Central memory CD8-positive, alpha-beta T cell (primary cell): ENCODE results near the gene GPR65.
"Not testable (repeated sequence)": the region's sequence is repeated elsewhere in the genome, so short reads cannot be mapped to it uniquely, and the experiment has no call there.

ENCODE experiments used
- ATAC-seq: fragments of 150-1000 bp; cut with Tn5 transposase; replicated peaks from 2 replicates; pipeline ENCODE4 v1.10.0; 2022; ENCODE audit warnings: mild to moderate bottlenecking, moderate FRiP score, moderate number of reproducible peaks; ENCODE audit not compliant: poor library complexity, severe bottlenecking; ENCODE audit errors: extremely low read depth
- DNase-seq, 2 donors: peaks; one replicate each; pipeline ENCODE4 v3.0.0; 2021; ENCODE audit warnings: low spot score in 2 of 2
- H3K27ac Mint-ChIP-seq: one replicate; pipeline ENCODE4 v1.8.0; 2022; ENCODE audit warnings: low read depth, mild to moderate bottlenecking, moderate library complexity, mixed read lengths
- H3K27me3 Mint-ChIP-seq: one replicate; pipeline ENCODE4 v1.8.0; 2022; ENCODE audit warnings: mixed read lengths
- H3K36me3 Mint-ChIP-seq: one replicate; pipeline ENCODE4 v1.8.0; 2022; ENCODE audit warnings: mild to moderate bottlenecking, moderate library complexity, mixed read lengths; ENCODE audit not compliant: insufficient read depth
- H3K4me1 Mint-ChIP-seq: one replicate; pipeline ENCODE4 v1.8.0; 2022; ENCODE audit warnings: mixed read lengths
- H3K4me3 Mint-ChIP-seq: one replicate; pipeline ENCODE4 v1.8.0; 2022; ENCODE audit warnings: mild to moderate bottlenecking, moderate library complexity, mixed read lengths
- H3K9me3 Mint-ChIP-seq: one replicate; pipeline ENCODE4 v1.8.0; 2022; ENCODE audit warnings: mixed read lengths

Gene GPR65

DNA sequence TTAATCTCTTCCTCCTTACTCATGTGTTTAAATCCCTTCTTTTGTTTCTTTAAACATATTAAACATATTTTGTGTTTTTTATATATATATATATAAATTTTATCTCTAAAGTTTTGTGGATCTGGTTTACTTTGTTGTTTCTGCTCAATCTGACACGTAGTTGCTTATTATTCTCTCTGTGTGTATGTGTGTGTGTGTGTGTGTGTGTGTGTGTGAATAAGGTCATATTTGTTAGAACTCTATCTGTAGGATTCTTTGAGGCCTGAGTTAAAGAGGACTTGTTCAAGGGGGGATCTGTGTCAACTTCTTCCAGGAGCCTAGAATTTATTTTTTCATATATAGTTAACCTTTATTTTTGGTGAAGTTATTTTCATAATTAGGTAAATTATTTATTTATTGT, 2.7 kb downstream of the GPR65 start:
- Mint-ChIP-seq H3K4me1 (peaks cover 71% of the 10 kb centered on the region), H3K4me3 (peak overlapping the region; percentile 92), H3K36me3 (peaks cover 29% of the 10 kb centered on the region), H3K27me3 (no peaks in the 10 kb centered on the region), H3K27ac (peak overlapping the region; percentile 86), H3K9me3 (no peaks in the 10 kb centered on the region)
- DNase-seq (no peak), ATAC-seq (no peak)

DNA sequence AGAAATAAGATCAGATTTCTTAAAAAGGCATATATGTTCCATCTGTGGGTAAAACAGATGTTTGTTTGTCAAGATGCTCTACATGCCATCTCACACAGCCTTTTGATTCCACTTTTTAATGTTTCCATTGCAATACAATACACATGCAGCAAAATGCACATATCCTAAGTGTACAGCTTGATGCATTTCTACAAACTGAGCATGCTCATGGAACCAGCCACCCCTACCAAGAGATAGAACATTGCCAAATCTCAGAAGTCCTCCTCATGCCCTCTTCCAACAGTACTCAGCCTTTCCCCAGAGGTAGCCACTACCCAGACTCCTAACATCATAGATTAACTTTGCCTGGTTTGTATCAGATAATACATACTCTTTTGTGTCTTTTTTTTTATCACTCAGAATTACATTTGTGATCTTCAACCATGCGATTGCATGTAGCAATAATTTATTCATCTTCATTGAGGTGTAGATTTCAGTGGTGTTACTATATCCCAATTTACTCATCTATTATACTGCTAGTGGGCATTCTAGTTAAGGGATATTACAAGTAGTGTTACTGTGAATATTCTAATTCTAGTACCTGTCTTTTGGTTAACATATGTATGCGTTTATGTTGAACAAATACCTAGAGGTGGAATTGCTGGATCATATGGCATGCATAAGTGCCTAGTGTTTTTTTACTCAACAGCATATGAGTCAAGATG, 3.3 kb downstream of the GPR65 start:
- Mint-ChIP-seq H3K36me3 (peaks cover 29% of the 10 kb centered on the region), H3K4me3 (peak overlapping the region; percentile 92), H3K9me3 (no peaks in the 10 kb centered on the region), H3K4me1 (peaks cover 71% of the 10 kb centered on the region), H3K27me3 (no peaks in the 10 kb centered on the region), H3K27ac (peak overlapping the region; percentile 86)
- DNase-seq (no peak), ATAC-seq (no peak)

DNA sequence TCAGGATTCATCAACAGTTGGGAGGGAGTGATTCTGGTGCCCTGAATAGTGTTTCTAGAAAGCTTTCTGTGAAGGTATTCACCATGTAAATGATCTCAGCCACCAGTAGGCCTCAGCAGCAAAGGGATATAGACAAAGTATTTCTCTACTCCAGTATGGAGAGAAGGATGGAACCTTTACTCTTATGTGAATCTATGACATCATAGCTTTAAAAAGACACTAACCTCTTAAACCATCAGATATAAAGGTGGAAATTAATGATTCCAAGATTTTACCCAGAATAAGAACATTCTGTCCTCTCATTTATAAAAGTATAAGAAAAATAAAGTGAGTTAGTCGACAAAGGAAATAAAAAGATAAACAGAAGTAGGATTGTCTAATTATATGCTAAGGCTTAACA, 4.6 kb downstream of the GPR65 start:
- Mint-ChIP-seq H3K9me3 (no peaks in the 10 kb centered on the region), H3K27me3 (no peaks in the 10 kb centered on the region), H3K4me3 (peak overlapping the region; percentile 92), H3K4me1 (peaks cover 76% of the 10 kb centered on the region), H3K36me3 (peaks cover 34% of the 10 kb centered on the region), H3K27ac (peak overlapping the region; percentile 86)
- DNase-seq: no peak
- no peak for ATAC-seq

DNA sequence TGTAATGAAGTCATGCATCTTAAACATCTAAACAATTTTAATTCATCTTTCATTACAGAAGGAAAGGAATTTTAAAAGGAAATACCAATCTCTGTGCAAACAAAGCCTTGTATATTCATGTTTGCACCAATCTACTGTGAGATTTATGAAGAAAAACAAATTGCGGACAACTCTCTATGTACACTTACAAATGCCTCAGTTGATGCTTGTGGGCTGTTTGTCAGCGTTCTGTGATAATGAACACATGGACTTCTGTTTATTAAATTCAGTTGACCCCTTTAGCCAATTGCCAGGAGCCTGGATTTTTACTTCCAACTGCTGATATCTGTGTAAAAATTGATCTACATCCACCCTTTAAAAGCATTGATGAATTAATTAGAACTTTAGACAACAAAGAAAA, 5.4 kb downstream of the GPR65 start:
- peak overlapping the region; percentile 25 for H3K4me3 Mint-ChIP-seq
- no peak for ATAC-seq
- DNase-seq: no peak
- H3K27me3 Mint-ChIP-seq: no peaks in the 10 kb centered on the region
- H3K4me1 Mint-ChIP-seq: peaks cover 68% of the 10 kb centered on the region
- H3K27ac Mint-ChIP-seq: peak overlapping the region; percentile 70
- peaks cover 34% of the 10 kb centered on the region for H3K36me3 Mint-ChIP-seq
- no peaks in the 10 kb centered on the region for H3K9me3 Mint-ChIP-seq

DNA sequence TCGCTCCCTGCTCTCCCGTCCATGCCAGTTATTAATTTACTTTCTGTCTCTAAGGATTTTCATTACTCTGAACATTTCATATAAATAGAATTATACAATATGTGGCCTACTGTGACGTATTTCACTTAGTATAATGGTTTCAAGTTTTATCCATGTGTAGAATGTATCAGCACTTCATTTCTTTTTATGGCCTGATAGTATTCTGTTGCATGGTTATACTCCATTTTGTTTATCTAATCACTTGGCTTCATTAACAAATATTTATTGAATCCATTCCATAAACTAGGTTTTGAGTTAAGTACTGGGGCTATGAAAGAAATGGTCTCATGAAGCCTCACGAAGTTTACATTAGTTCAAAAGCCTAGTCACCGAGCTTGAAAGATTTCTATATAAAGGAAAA, 7.6 kb downstream of the GPR65 start:
- no peaks in the 10 kb centered on the region for H3K9me3 Mint-ChIP-seq
- H3K27me3 Mint-ChIP-seq: no peaks in the 10 kb centered on the region
- ATAC-seq (no peak), DNase-seq (no peak)
- peaks cover 32% of the 10 kb centered on the region for H3K36me3 Mint-ChIP-seq
- peak overlapping the region; percentile 67 for H3K27ac Mint-ChIP-seq
- H3K4me3 Mint-ChIP-seq: no peak overlapping the region
- H3K4me1 Mint-ChIP-seq: peaks cover 69% of the 10 kb centered on the region

DNA sequence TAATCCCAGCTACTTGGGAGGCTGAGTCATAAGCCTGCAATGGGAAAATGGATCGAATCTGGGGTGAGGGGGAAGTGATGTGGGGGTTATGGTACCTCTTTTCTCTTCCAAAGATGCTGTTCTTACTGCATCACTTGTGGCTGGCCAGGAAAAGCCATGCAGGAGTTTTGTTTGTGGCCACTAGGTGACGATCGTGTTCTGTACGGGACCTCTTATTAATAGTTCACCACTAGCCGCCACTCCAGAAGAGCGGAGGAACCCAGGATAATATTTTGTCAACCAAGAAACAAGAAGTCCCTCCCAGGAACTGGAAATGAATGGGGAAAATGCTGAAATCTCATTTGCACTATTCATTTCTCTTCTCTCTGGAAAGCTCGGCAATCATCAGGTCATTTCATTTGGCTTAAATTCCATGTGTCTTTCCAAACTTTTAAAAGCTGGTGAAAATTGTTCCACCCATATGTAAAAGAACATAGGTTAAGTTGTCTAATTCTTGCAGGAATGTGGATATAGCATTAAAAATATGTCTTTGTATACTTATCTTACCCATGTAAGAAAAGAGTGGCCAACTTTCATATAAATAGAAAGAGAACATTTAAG, 8.9 kb downstream of the GPR65 start:
- DNase-seq (no peak), ATAC-seq (no peak)
- Mint-ChIP-seq H3K9me3 (no peaks in the 10 kb centered on the region), H3K27ac (peak overlapping the region; percentile 57), H3K36me3 (peaks cover 31% of the 10 kb centered on the region), H3K27me3 (no peaks in the 10 kb centered on the region), H3K4me1 (peaks cover 68% of the 10 kb centered on the region), H3K4me3 (peak overlapping the region; percentile 7)

DNA sequence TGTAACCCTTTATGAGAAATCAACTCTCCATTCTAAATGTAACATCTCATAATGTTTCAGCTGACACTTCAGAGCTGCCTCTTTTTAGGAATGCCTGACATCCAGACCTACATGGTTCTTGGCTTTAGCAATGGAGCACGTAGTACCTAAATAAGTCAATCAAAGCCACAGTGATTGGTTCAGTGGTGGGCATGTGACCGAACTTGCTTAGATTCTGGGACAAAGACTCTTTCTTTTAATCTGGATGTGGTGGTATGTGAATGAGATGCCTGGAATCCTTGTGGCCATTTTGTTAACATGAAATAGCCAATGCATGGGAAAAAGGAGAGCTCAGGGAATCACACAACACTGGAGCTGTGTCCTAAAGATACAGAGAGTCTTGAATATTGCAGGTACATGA, 11.8 kb downstream of the GPR65 start:
- Mint-ChIP-seq H3K4me1 (peaks cover 60% of the 10 kb centered on the region), H3K9me3 (no peaks in the 10 kb centered on the region), H3K36me3 (peaks cover 18% of the 10 kb centered on the region), H3K27me3 (no peaks in the 10 kb centered on the region), H3K27ac (no peak overlapping the region), H3K4me3 (no peak overlapping the region)
- DNase-seq: no peak
- ATAC-seq: no peak

DNA sequence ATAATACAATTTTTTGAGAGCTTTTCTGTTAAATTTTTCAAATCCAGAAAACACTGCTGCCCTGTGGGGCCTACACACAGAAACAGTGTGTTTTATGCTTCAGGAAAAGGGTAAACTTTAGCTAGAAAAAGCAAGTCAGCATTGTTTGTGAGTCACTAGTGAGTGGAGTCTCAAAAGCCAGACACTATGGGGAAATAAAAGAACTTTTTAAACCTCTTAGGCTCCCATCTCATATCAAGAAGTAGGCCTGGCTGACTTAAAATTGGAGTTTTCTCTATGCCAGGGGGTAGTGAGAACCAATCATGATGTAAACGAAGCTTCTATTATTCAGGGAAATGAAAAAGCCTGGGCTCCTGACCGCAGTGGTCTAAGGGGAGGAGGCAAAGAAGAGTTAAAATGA, 12.6 kb downstream of the GPR65 start:
- Mint-ChIP-seq H3K36me3 (peaks cover 14% of the 10 kb centered on the region), H3K27me3 (no peaks in the 10 kb centered on the region), H3K27ac (no peak overlapping the region), H3K4me3 (no peak overlapping the region), H3K9me3 (no peaks in the 10 kb centered on the region), H3K4me1 (peaks cover 53% of the 10 kb centered on the region)
- DNase-seq (no peak), ATAC-seq (no peak)

DNA sequence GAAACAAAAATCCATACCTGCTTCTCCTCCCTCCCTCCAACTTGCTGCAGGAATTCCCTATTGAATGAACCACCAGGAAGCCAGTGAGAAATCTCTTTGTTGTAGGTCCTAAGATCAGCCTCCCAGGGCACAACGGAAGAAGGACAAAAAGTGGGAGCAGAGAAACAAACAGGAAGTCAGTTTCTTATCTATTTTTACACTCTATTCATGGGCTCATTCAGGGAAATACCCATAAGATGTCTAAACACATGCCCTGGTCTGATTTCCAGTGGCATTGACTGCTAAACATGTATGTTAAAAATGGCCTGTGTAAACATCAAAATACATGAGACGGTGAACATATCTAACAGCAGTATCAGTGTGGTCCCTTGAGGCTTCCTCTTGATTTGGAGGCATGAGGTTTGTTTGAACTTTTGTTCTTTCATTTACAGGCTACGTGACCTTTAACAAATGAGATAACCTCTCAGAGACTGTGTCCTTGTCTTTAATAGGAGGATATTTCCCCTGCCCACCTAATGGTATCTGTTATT, 18.8 kb downstream of the GPR65 start:
- H3K27me3 Mint-ChIP-seq: no peaks in the 10 kb centered on the region
- peak overlapping the region; percentile 65 for H3K27ac Mint-ChIP-seq
- ATAC-seq (peak; percentile 68), DNase-seq (no peak)
- no peak overlapping the region for H3K4me3 Mint-ChIP-seq
- peaks cover 62% of the 10 kb centered on the region for H3K4me1 Mint-ChIP-seq
- H3K9me3 Mint-ChIP-seq: no peaks in the 10 kb centered on the region
- no peaks in the 10 kb centered on the region for H3K36me3 Mint-ChIP-seq

DNA sequence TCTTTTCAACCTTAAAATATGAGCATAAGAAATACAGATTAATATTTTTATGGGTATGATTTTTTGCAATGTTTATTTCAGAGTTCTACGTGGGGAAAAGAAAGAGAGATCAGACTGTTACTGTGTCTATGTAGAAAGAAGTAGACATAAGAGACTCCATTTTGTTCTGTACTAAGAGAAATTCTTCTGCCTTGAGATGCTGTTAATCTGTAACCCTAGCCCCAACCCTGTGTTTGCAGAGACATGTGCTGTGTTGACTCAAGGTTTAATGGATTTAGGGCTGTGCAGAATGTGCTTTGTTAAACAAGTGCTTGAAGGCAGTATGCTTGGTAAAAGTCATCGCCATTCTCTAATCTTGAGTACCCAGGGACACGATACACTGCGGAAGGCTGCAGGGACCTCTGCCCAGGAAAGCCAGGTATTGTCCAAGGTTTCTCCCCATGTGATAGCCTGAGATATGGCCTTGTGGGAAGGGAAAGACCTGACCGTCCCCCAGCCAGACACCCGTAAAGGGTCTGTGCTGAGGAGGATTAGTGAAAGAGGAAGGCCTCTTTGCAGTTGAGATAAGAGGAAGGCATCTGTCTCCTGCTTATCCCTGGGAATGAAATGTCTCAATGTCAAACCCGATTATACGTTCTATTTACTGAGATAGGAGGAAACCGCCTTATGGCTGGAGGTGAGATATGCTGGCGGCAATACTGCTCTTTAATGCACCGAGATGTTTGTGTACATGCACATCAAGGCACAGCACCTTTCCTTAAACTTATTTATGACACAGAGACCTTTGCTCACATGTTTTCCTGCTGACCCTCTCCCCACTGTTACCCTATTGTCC, 19.5 kb downstream of the GPR65 start:
- not testable (repeated sequence) for H3K4me3 Mint-ChIP-seq, H3K36me3 Mint-ChIP-seq, ATAC-seq, DNase-seq, H3K9me3 Mint-ChIP-seq, H3K27me3 Mint-ChIP-seq
- peaks cover 66% of the 10 kb centered on the region for H3K4me1 Mint-ChIP-seq
- H3K27ac Mint-ChIP-seq: peak overlapping the region; percentile 65

DNA sequence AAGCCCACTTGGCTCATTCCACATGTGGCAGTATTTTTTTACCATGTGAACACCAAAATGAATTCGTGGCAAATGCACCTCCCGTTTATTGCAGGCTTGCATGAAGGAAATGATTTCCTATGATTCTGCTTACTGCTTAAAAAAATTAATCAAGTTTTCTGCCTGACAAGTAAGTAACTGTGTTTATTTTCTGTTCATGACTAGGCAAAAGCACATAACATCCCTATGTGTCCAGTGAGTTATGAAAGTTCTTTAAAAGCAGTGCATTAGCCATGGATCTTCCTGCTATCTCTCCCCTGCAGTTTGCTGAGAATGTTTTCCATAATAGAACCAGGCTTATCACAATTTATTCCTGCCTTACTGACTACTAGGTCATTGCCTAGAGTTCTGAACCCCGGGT, 20.4 kb downstream of the GPR65 start:
- peaks cover 3% of the 10 kb centered on the region for H3K36me3 Mint-ChIP-seq
- peak overlapping the region; percentile 44 for H3K27ac Mint-ChIP-seq
- H3K9me3 Mint-ChIP-seq: no peaks in the 10 kb centered on the region
- peaks cover 66% of the 10 kb centered on the region for H3K4me1 Mint-ChIP-seq
- no peaks in the 10 kb centered on the region for H3K27me3 Mint-ChIP-seq
- ATAC-seq: no peak
- DNase-seq: no peak
- no peak overlapping the region for H3K4me3 Mint-ChIP-seq

DNA sequence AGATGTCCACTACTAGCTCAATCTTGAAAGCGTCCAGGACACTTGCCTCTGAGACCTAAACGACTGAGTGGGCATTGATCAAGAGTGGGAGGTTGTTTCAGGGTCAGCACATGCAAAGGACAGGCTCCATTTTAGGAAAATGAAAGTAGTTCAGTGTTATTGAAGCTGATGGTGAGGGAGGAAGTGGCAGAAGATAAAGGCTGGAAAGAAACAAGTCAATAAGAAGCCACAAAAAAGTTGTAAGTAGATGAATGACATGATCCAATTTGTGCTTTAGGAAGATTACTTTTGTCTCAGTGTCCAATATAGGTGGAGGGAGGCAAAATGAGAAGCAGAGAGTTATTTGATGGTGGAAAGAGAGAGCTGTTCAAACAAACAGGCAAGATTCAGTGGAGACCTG, 22.0 kb downstream of the GPR65 start:
- H3K4me1 Mint-ChIP-seq: peaks cover 70% of the 10 kb centered on the region
- no peaks in the 10 kb centered on the region for H3K9me3 Mint-ChIP-seq
- DNase-seq (no peak), ATAC-seq (no peak)
- no peaks in the 10 kb centered on the region for H3K27me3 Mint-ChIP-seq
- H3K4me3 Mint-ChIP-seq: peak overlapping the region; percentile 56
- peak overlapping the region; percentile 75 for H3K27ac Mint-ChIP-seq
- H3K36me3 Mint-ChIP-seq: peaks cover 5% of the 10 kb centered on the region
